ENCODE data around the gene ITIH3. TPM values are rescaled to one million over a fixed set of nuclear protein-coding genes. Genes with fewer than 3 reads are reported as not detected.

ITIH3 gene
- total RNA-seq, 1 experiment from 2014 or later, result 0.67 TPM

DNA sequence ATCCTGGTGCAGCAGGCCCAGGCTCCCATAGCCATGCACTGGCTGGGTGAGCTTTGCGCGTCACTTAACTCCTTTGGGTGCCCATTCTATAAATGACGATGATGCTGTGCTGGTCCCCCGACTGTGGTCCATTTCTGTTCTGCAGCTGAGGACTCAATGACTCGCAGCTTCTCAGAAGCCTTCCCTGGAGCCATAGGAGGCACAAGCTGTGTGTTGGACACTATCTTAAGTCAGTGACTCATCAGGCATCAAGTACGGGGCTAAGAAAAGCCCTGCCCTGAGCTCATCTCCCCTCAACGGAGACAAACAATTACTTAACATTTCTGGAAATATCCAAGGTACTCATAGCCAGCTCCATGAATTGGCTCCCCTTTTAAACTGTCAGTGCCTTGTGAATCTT is 54.0 kb downstream of the ITIH3 start:
- ChIA-PET POLR2A (no interaction called here), CTCF (no interaction called here)
- ATAC-seq, result no peak
- intact Hi-C loops (cut with micrococcal nuclease; ENCODE audit: unreplicated experiment) (no loop called here), in situ Hi-C loops (cut with HindIII; ENCODE audit: low pct_unique_long_range_greater_than_20kb, low sequenced_read_pairs) (no loop called here)
- Histone ChIP-seq H3K36me3 (ENCODE audit: control insufficient read depth, insufficient read depth, low read length) (no peaks in the 10 kb centered on the region), H3K4me1 (ENCODE audit: control insufficient read depth, insufficient read depth, low read length) (no peaks in the 10 kb centered on the region), H3K9me3 (ENCODE audit: control insufficient read depth, insufficient read depth, low read depth, low read length) (no peaks in the 10 kb centered on the region), H3K27ac (ENCODE audit: low read length) (no peak overlapping the region), H3K4me3 (ENCODE audit: low read depth in 2 of 2, low read length in 2 of 2) (no peak overlapping the region), H3K27me3 (ENCODE audit: control insufficient read depth, insufficient read depth, low read length) (no peaks in the 10 kb centered on the region)
- no TSS peak for BruUV-seq (replicated peaks)
- TF ChIP-seq, protein P1, sequence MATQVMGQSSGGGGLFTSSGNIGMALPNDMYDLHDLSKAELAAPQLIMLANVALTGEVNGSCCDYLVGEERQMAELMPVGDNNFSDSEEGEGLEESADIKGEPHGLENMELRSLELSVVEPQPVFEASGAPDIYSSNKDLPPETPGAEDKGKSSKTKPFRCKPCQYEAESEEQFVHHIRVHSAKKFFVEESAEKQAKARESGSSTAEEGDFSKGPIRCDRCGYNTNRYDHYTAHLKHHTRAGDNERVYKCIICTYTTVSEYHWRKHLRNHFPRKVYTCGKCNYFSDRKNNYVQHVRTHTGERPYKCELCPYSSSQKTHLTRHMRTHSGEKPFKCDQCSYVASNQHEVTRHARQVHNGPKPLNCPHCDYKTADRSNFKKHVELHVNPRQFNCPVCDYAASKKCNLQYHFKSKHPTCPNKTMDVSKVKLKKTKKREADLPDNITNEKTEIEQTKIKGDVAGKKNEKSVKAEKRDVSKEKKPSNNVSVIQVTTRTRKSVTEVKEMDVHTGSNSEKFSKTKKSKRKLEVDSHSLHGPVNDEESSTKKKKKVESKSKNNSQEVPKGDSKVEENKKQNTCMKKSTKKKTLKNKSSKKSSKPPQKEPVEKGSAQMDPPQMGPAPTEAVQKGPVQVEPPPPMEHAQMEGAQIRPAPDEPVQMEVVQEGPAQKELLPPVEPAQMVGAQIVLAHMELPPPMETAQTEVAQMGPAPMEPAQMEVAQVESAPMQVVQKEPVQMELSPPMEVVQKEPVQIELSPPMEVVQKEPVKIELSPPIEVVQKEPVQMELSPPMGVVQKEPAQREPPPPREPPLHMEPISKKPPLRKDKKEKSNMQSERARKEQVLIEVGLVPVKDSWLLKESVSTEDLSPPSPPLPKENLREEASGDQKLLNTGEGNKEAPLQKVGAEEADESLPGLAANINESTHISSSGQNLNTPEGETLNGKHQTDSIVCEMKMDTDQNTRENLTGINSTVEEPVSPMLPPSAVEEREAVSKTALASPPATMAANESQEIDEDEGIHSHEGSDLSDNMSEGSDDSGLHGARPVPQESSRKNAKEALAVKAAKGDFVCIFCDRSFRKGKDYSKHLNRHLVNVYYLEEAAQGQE (IDR thresholded peaks at IDR 0.05; ENCODE audit: insufficient read depth in 1 of 2, low read depth in 2 of 2, low read length in 1 of 2), result no peak
- TF ChIP-seq TCF7L2 (IDR thresholded peaks at IDR 0.05; ENCODE audit: low read depth, low read length), result no peak
- TF ChIP-seq, protein P2, sequence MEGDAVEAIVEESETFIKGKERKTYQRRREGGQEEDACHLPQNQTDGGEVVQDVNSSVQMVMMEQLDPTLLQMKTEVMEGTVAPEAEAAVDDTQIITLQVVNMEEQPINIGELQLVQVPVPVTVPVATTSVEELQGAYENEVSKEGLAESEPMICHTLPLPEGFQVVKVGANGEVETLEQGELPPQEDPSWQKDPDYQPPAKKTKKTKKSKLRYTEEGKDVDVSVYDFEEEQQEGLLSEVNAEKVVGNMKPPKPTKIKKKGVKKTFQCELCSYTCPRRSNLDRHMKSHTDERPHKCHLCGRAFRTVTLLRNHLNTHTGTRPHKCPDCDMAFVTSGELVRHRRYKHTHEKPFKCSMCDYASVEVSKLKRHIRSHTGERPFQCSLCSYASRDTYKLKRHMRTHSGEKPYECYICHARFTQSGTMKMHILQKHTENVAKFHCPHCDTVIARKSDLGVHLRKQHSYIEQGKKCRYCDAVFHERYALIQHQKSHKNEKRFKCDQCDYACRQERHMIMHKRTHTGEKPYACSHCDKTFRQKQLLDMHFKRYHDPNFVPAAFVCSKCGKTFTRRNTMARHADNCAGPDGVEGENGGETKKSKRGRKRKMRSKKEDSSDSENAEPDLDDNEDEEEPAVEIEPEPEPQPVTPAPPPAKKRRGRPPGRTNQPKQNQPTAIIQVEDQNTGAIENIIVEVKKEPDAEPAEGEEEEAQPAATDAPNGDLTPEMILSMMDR (IDR thresholded peaks at IDR 0.05), result no peak
- TF ChIP-seq POLR2AphosphoS5 (IDR thresholded peaks at IDR 0.05; ENCODE audit: low read depth, low read length), result no peak
- TF ChIP-seq SIN3A (IDR thresholded peaks at IDR 0.05; ENCODE audit: borderline replicate concordance, insufficient read depth, low read depth, low read length), result no peak
- DNase-seq (ENCODE audit: low read depth, low spot score), result no peak

DNA sequence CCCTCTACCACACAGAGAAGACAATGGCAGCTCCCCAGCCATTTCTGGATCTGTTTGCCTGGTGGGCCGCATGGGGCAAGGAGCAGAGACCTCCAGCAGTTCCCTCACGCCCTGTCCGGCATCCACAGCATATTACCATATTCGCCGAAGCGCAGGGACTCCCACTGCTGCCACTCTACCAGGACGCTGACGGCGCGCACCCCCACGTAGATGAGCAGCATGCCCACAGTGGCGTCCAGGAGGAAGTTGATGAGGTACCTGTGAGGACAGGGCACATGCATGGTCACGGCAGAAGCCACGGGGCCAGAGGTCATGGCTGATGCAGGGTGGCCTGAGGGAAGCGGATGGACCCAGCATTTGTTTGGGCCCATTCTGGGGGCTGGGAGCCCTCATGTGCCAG is 55.1 kb downstream of the ITIH3 start:
- CTCF ChIA-PET, result interaction anchor here (1.0 kb wide), 1 partner anchor 44 kb away, joined by 4 read pairs; no protein-coding TSS in a partner anchor

More for the DNA sequence above, 55.1 kb downstream of the ITIH3 start:
- Histone ChIP-seq H3K9me3 (ENCODE audit: control insufficient read depth, insufficient read depth, low read depth, low read length) (no peaks in the 10 kb centered on the region), H3K36me3 (ENCODE audit: control insufficient read depth, insufficient read depth, low read length) (no peaks in the 10 kb centered on the region), H3K4me1 (ENCODE audit: control insufficient read depth, insufficient read depth, low read length) (no peaks in the 10 kb centered on the region), H3K27ac (ENCODE audit: low read length) (no peak overlapping the region), H3K27me3 (ENCODE audit: control insufficient read depth, insufficient read depth, low read length) (no peaks in the 10 kb centered on the region), H3K4me3 (ENCODE audit: low read depth in 2 of 2, low read length in 2 of 2) (no peak overlapping the region)
- intact Hi-C loops (cut with micrococcal nuclease; ENCODE audit: unreplicated experiment), result loop anchor here (2.0 kb wide), 1 partner anchor 223 kb away; no protein-coding TSS in a partner anchor
- DNase-seq (ENCODE audit: low read depth, low spot score) (no peak), ATAC-seq (no peak)
- in situ Hi-C loops (cut with HindIII; ENCODE audit: low pct_unique_long_range_greater_than_20kb, low sequenced_read_pairs), result no loop called here
- POLR2A ChIA-PET, result no interaction called here
- no TSS peak for BruUV-seq (replicated peaks)
- TF ChIP-seq, protein P1 (IDR thresholded peaks at IDR 0.05; ENCODE audit: insufficient read depth in 1 of 2, low read depth in 2 of 2, low read length in 1 of 2), result no peak
- no peak for TF ChIP-seq SIN3A (IDR thresholded peaks at IDR 0.05; ENCODE audit: borderline replicate concordance, insufficient read depth, low read depth, low read length)
- TF ChIP-seq, protein P2 (IDR thresholded peaks at IDR 0.05), result no peak
- no peak for TF ChIP-seq POLR2AphosphoS5 (IDR thresholded peaks at IDR 0.05; ENCODE audit: low read depth, low read length)
- TF ChIP-seq TCF7L2 (IDR thresholded peaks at IDR 0.05; ENCODE audit: low read depth, low read length), result no peak
